Measurements from ENCODE around the gene CYB5D1. TPM values are rescaled to one million over a fixed set of nuclear protein-coding genes. Genes with fewer than 3 reads are reported as not detected.

CYB5D1 gene
- total RNA-seq, 4 donors from 2014 or later: 4.1 to 14.7 (median 9.0) TPM

DNA sequence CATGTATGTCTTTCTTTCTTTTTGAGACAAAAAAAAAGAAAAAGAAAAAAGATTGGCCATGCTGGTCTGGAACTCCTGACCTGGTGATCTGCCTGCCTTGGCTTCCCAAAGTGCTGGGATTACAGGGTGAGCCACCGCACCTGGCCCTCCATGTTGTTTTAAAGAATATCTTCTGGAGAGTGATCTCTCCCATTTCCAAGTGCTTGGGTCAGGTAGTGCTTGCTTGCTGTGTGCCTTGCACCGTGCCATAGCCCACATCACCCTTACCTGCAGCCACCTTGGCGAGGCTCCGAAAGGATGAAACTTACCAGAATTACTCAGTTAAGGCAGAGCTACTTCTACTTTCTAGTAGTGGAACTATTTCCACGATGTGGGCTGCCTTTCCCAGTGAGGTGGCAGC is 42.8 kb upstream of the CYB5D1 start:
- ATAC-seq: no peak
- intact Hi-C loops (cut with DNase I; ENCODE audit: low total_unique reads): no loop called here
- Histone ChIP-seq H3K27me3 (no peaks in the 10 kb centered on the region), H3K4me3 (no peak overlapping the region), H3K27ac (no peak overlapping the region), H3K36me3 (no peaks in the 10 kb centered on the region), H3K4me1 (no peaks in the 10 kb centered on the region), H3K9me3 (no peaks in the 10 kb centered on the region)
- TF ChIP-seq, protein P1, sequence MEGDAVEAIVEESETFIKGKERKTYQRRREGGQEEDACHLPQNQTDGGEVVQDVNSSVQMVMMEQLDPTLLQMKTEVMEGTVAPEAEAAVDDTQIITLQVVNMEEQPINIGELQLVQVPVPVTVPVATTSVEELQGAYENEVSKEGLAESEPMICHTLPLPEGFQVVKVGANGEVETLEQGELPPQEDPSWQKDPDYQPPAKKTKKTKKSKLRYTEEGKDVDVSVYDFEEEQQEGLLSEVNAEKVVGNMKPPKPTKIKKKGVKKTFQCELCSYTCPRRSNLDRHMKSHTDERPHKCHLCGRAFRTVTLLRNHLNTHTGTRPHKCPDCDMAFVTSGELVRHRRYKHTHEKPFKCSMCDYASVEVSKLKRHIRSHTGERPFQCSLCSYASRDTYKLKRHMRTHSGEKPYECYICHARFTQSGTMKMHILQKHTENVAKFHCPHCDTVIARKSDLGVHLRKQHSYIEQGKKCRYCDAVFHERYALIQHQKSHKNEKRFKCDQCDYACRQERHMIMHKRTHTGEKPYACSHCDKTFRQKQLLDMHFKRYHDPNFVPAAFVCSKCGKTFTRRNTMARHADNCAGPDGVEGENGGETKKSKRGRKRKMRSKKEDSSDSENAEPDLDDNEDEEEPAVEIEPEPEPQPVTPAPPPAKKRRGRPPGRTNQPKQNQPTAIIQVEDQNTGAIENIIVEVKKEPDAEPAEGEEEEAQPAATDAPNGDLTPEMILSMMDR (IDR thresholded peaks at IDR 0.05 in 4 of 5, conservative IDR thresholded peaks at IDR 0.05 in 1 of 5): no peak
- no peak for TF ChIP-seq POLR2A (IDR thresholded peaks at IDR 0.05)
- DNase-seq: no peak
- in situ Hi-C loops (cut with MboI; ENCODE audit: low sequenced_read_pairs in 4 of 4): loop anchor here in 1 of 4 donors (10.0 kb wide), 1 partner anchor 60 kb away; no protein-coding TSS in a partner anchor

DNA sequence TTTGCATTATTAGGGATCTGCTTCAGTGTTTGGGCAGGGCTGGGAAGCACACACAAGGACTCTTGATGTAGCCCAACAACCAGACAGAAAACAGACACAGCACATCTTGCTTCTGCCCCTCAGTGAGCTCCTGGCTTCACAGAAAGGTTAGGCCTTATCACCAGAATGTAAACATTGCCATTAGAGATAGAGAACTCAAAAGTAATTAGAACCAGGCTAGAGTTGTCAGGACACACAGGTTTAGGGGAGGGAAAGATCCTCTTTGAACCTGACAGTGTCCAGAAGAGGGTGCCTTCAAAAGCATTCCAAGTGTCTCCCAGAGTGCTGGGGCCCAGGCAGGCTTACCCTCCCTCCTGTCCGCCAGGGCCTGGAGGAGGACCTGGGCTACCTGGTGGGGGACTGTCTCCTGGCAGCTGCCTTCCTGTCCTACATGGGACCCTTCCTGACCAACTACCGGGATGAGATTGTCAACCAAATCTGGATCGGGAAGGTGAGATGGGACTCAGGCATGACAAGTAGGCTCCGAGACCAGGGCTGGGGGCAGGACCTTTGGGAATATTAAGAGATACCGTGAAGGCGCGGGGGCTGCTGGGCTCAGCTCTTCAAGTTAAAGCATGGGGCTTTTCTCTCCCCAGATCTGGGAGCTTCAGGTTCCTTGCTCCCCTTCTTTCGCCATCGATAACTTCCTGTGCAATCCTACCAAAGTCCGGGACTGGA is 40.7 kb upstream of the CYB5D1 start:
- intact Hi-C loops (cut with DNase I; ENCODE audit: low total_unique reads) (no loop called here), in situ Hi-C loops (cut with MboI; ENCODE audit: low sequenced_read_pairs in 4 of 4) (loop anchor here in 1 of 4 donors (10.0 kb wide), 1 partner anchor 62 kb away; no protein-coding TSS in a partner anchor)
- Histone ChIP-seq H3K27ac (no peak overlapping the region), H3K27me3 (no peaks in the 10 kb centered on the region), H3K4me1 (no peaks in the 10 kb centered on the region), H3K9me3 (no peaks in the 10 kb centered on the region), H3K4me3 (no peak overlapping the region), H3K36me3 (no peaks in the 10 kb centered on the region)
- ATAC-seq: no peak
- TF ChIP-seq POLR2A (IDR thresholded peaks at IDR 0.05): no peak
- TF ChIP-seq, protein P1 (IDR thresholded peaks at IDR 0.05 in 4 of 5, conservative IDR thresholded peaks at IDR 0.05 in 1 of 5): no peak
- no peak for DNase-seq

DNA sequence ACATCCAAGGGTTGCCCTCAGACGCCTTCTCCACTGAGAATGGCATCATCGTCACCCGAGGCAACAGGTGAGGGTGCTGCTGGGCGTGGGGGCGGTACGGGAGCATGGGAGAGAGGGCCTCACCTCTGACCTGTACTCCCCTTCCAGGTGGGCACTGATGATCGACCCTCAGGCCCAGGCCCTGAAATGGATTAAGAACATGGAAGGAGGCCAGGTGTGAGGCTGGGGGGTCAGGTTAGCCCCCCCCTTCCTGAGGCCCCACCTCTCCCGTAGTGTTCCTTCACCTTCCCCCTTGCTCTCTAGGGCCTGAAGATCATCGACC is 40.2 kb upstream of the CYB5D1 start:
- in situ Hi-C loops (cut with MboI; ENCODE audit: low sequenced_read_pairs in 4 of 4): loop anchor here in 1 of 4 donors (10.0 kb wide), 1 partner anchor 63 kb away; no protein-coding TSS in a partner anchor
- Histone ChIP-seq H3K9me3 (no peaks in the 10 kb centered on the region), H3K27me3 (no peaks in the 10 kb centered on the region), H3K4me3 (no peak overlapping the region), H3K4me1 (no peaks in the 10 kb centered on the region), H3K27ac (no peak overlapping the region), H3K36me3 (no peaks in the 10 kb centered on the region)
- ATAC-seq: no peak
- TF ChIP-seq, protein P1 (IDR thresholded peaks at IDR 0.05 in 4 of 5, conservative IDR thresholded peaks at IDR 0.05 in 1 of 5): no peak
- no peak for TF ChIP-seq POLR2A (IDR thresholded peaks at IDR 0.05)
- no peak for DNase-seq
- intact Hi-C loops (cut with DNase I; ENCODE audit: low total_unique reads): no loop called here

DNA sequence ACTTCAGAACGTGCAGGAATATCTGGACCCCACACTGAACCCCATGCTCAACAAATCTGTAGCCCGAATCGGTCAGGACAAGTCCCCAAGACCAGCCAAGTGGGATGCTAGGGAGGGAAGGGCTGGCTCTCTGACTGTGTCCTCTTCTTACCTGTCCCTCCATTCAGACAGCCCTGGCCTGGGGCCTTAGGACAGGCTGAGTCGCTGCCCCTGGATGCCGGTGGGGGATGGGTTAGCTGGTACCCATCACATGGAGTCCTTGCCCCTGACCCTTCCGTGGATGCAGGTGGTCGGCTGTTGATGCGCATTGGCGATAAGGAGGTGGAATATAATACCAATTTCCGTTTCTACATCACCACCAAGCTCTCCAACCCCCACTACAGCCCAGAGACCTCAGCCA is 39.8 kb upstream of the CYB5D1 start:
- intact Hi-C loops (cut with DNase I; ENCODE audit: low total_unique reads) (no loop called here), in situ Hi-C loops (cut with MboI; ENCODE audit: low sequenced_read_pairs in 4 of 4) (loop anchor here in 1 of 4 donors (10.0 kb wide), 1 partner anchor 63 kb away; no protein-coding TSS in a partner anchor)
- no peaks in the 10 kb centered on the region for H3K36me3 ChIP-seq
- no peak overlapping the region for H3K27ac ChIP-seq
- no peaks in the 10 kb centered on the region for H3K4me1 ChIP-seq
- no peak for TF ChIP-seq POLR2A (IDR thresholded peaks at IDR 0.05)
- TF ChIP-seq, protein P1 (IDR thresholded peaks at IDR 0.05 in 4 of 5, conservative IDR thresholded peaks at IDR 0.05 in 1 of 5): no peak
- no peaks in the 10 kb centered on the region for H3K27me3 ChIP-seq
- no peak overlapping the region for H3K4me3 ChIP-seq
- no peak for ATAC-seq
- no peaks in the 10 kb centered on the region for H3K9me3 ChIP-seq
- DNase-seq: no peak
